ENCODE data around the gene SRA1.
"Not testable (repeated sequence)": the region's sequence is repeated elsewhere in the genome, so short reads cannot be mapped to it uniquely, and the experiment has no call there.

Gene SRA1

DNA sequence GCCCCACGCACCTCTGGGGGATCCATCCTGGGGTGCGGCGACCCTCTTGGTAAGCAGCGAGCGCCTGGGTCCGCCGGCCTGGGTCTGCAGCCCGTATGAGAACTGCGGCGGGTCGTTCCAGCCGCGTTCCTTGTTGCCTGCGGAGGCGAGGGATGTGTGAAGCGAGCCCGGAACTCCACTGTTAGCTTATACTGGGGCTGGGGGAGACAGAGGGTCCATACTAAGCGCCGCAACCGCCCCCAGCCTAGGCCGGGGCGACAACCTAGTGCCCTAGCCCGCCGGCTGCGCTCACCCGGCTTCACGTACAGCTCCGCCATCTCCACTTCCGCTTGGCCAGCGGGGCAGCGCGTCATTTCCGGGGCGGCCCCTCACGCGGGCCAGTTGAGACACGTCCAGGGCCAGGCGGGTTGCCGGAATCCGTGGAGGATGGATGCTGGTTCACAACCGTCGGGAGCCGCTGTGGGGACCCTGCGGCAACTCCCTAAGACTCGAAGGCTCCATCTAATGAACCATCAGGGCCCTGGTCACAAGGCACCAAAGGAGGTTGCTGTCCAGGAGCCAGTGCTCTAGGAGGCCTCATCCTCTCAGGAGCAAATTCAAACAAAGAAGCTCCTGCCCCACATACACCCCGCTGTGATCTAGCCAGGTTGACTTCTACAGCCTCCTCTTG, at the start of gene SRA1:
TSS of gene SRA1 (minus strand) at position 338 of the 670 bp plus-strand sequence. CDS start at position 317, 21 bp downstream.
- Histone ChIP-seq H3K9me3 (ENCODE audit: control insufficient read depth, insufficient read depth, low read length) (no peaks in the 10 kb centered on the region), H3K36me3 (ENCODE audit: control insufficient read depth, insufficient read depth, low read length) (peaks cover 29% of the 10 kb centered on the region), H3K27ac (ENCODE audit: low read depth, low read length) (peak within 1 kb of the TSS; percentile 86)

DNA sequence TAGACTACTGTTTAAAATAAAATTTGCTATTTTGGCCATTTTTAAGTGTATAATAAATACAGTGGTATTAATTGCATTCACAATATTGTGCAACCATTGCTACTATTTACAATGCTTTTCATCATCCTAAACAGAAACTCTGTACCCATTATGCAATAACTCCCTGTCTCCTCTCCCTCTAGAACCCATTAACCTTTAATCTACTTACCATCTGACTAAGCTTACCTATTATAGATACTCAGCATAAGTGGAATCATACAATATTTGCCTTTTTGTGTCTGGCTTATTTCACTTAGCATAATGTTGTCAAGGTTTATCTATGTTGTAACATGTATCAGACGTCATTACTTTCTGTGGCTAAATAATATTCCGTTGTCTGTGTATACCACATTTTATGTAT, 49.8 kb upstream of the SRA1 start:
- Histone ChIP-seq H3K27me3 (ENCODE audit: control insufficient read depth, insufficient read depth, low read length) (no peaks in the 10 kb centered on the region), H3K9me3 (ENCODE audit: control insufficient read depth, insufficient read depth, low read length) (peaks cover 6% of the 10 kb centered on the region; the same call in 1 of the 2 replicates), H3K9ac (ENCODE audit: low read depth, low read length) (no peak overlapping the region), H3K27ac (ENCODE audit: low read depth, low read length) (no peak overlapping the region), H3K4me3 (ENCODE audit: low read depth, low read length) (no peak overlapping the region), H3K36me3 (ENCODE audit: control insufficient read depth, insufficient read depth, low read length) (no peaks in the 10 kb centered on the region), H3K4me1 (ENCODE audit: control insufficient read depth, insufficient read depth, low read length) (no peaks in the 10 kb centered on the region)

More for the DNA sequence above, at the start of gene SRA1:
- H3K9ac ChIP-seq (ENCODE audit: low read depth, low read length): peak within 1 kb of the TSS; percentile 95
- peaks cover 13% of the 10 kb centered on the region for H3K4me1 ChIP-seq (ENCODE audit: control insufficient read depth, insufficient read depth, low read length)
- peak within 1 kb of the TSS; percentile 97 for H3K4me3 ChIP-seq (ENCODE audit: low read depth, low read length)
- H3K27me3 ChIP-seq (ENCODE audit: control insufficient read depth, insufficient read depth, low read length): no peaks in the 10 kb centered on the region

- H3K9me3 ChIP-seq (ENCODE audit: control insufficient read depth, insufficient read depth, low read length): peaks cover 6% of the 10 kb centered on the region; the same call in 1 of the 2 replicates
- no peaks in the 10 kb centered on the region for H3K4me1 ChIP-seq (ENCODE audit: control insufficient read depth, insufficient read depth, low read length)
- H3K9ac ChIP-seq (ENCODE audit: low read depth, low read length): no peak overlapping the region
- no peaks in the 10 kb centered on the region for H3K27me3 ChIP-seq (ENCODE audit: control insufficient read depth, insufficient read depth, low read length)
- no peaks in the 10 kb centered on the region for H3K36me3 ChIP-seq (ENCODE audit: control insufficient read depth, insufficient read depth, low read length)
- no peak overlapping the region for H3K4me3 ChIP-seq (ENCODE audit: low read depth, low read length)
- no peak overlapping the region for H3K27ac ChIP-seq (ENCODE audit: low read depth, low read length)
Measured at GRCh38 chr5:140605879-140606278, 48.6 kb upstream of the SRA1 start.

DNA sequence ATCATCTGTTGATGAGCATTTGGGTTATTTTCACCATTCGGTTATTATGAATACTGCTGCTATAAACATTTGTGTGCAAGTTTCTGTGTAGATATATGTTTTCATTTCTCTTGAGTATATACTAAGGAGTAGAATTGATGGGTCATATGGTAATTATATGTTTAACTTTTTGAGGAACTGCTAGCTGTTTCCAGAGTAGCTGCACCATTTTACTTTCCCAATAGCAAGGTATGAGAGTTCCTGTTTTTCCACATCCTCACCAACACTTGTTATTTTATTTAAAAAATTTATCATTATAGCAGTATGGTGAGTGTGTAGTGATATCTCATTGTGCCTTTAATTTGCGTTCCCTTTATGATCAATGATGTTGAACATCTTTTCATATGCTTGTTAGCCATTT, 46.5 kb upstream of the SRA1 start:
- Histone ChIP-seq H3K27ac (ENCODE audit: low read depth, low read length) (no peak overlapping the region), H3K4me1 (ENCODE audit: control insufficient read depth, insufficient read depth, low read length) (no peaks in the 10 kb centered on the region), H3K9ac (ENCODE audit: low read depth, low read length) (no peak overlapping the region), H3K9me3 (ENCODE audit: control insufficient read depth, insufficient read depth, low read length) (no peaks in the 10 kb centered on the region), H3K36me3 (ENCODE audit: control insufficient read depth, insufficient read depth, low read length) (no peaks in the 10 kb centered on the region), H3K27me3 (ENCODE audit: control insufficient read depth, insufficient read depth, low read length) (no peaks in the 10 kb centered on the region), H3K4me3 (ENCODE audit: low read depth, low read length) (no peak overlapping the region)

- not testable (repeated sequence) for H3K36me3 ChIP-seq (ENCODE audit: control insufficient read depth, insufficient read depth, low read length); H3K4me1 ChIP-seq (ENCODE audit: control insufficient read depth, insufficient read depth, low read length); H3K4me3 ChIP-seq (ENCODE audit: low read depth, low read length); H3K9ac ChIP-seq (ENCODE audit: low read depth, low read length); H3K27me3 ChIP-seq (ENCODE audit: control insufficient read depth, insufficient read depth, low read length); H3K27ac ChIP-seq (ENCODE audit: low read depth, low read length); H3K9me3 ChIP-seq (ENCODE audit: control insufficient read depth, insufficient read depth, low read length)
Measured at GRCh38 chr5:140603446-140603698, 46.1 kb upstream of the SRA1 start.

GRCh38 chr5:140602147-140602546, 44.9 kb upstream of the SRA1 start:
- no peak overlapping the region for H3K4me3 ChIP-seq (ENCODE audit: low read depth, low read length)
- H3K36me3 ChIP-seq (ENCODE audit: control insufficient read depth, insufficient read depth, low read length): no peaks in the 10 kb centered on the region
- no peak overlapping the region for H3K27ac ChIP-seq (ENCODE audit: low read depth, low read length)
- no peaks in the 10 kb centered on the region for H3K9me3 ChIP-seq (ENCODE audit: control insufficient read depth, insufficient read depth, low read length)
- H3K4me1 ChIP-seq (ENCODE audit: control insufficient read depth, insufficient read depth, low read length): no peaks in the 10 kb centered on the region
- no peaks in the 10 kb centered on the region for H3K27me3 ChIP-seq (ENCODE audit: control insufficient read depth, insufficient read depth, low read length)
- H3K9ac ChIP-seq (ENCODE audit: low read depth, low read length): no peak overlapping the region

DNA sequence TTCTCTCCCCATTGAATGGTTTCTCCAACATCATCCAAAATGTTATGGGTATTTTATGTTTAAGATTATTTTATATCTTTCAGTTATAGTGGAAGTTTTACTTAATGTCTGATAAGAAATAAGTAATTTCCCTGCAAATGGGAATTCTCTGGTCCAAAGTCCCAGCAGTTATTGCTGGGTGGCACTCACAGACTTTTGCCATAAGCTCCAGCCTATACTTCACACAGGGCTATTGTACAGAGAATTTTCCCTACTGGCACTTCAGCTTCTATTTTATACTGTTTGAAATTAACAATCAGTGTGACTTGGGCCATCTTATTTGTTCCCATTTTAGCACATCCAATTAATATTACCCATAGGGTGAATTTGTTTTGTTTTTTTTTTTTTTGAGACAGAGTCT, 42.8 kb upstream of the SRA1 start:
- H3K27me3 ChIP-seq (ENCODE audit: control insufficient read depth, insufficient read depth, low read length): no peaks in the 10 kb centered on the region
- no peak overlapping the region for H3K27ac ChIP-seq (ENCODE audit: low read depth, low read length)
- no peaks in the 10 kb centered on the region for H3K9me3 ChIP-seq (ENCODE audit: control insufficient read depth, insufficient read depth, low read length)
- H3K4me3 ChIP-seq (ENCODE audit: low read depth, low read length): no peak overlapping the region
- no peaks in the 10 kb centered on the region for H3K4me1 ChIP-seq (ENCODE audit: control insufficient read depth, insufficient read depth, low read length)
- no peaks in the 10 kb centered on the region for H3K36me3 ChIP-seq (ENCODE audit: control insufficient read depth, insufficient read depth, low read length)
- H3K9ac ChIP-seq (ENCODE audit: low read depth, low read length): no peak overlapping the region

GRCh38 chr5:140598836-140599235, 41.6 kb upstream of the SRA1 start:
- Histone ChIP-seq H3K4me1 (ENCODE audit: control insufficient read depth, insufficient read depth, low read length) (no peaks in the 10 kb centered on the region), H3K36me3 (ENCODE audit: control insufficient read depth, insufficient read depth, low read length) (no peaks in the 10 kb centered on the region), H3K27ac (ENCODE audit: low read depth, low read length) (no peak overlapping the region), H3K9me3 (ENCODE audit: control insufficient read depth, insufficient read depth, low read length) (no peaks in the 10 kb centered on the region), H3K4me3 (ENCODE audit: low read depth, low read length) (no peak overlapping the region), H3K9ac (ENCODE audit: low read depth, low read length) (no peak overlapping the region), H3K27me3 (ENCODE audit: control insufficient read depth, insufficient read depth, low read length) (no peaks in the 10 kb centered on the region)

- H3K9ac ChIP-seq (ENCODE audit: low read depth, low read length): no peak overlapping the region
- H3K4me3 ChIP-seq (ENCODE audit: low read depth, low read length): no peak overlapping the region
Measured at GRCh38 chr5:140596321-140596741, 39.1 kb upstream of the SRA1 start.

DNA sequence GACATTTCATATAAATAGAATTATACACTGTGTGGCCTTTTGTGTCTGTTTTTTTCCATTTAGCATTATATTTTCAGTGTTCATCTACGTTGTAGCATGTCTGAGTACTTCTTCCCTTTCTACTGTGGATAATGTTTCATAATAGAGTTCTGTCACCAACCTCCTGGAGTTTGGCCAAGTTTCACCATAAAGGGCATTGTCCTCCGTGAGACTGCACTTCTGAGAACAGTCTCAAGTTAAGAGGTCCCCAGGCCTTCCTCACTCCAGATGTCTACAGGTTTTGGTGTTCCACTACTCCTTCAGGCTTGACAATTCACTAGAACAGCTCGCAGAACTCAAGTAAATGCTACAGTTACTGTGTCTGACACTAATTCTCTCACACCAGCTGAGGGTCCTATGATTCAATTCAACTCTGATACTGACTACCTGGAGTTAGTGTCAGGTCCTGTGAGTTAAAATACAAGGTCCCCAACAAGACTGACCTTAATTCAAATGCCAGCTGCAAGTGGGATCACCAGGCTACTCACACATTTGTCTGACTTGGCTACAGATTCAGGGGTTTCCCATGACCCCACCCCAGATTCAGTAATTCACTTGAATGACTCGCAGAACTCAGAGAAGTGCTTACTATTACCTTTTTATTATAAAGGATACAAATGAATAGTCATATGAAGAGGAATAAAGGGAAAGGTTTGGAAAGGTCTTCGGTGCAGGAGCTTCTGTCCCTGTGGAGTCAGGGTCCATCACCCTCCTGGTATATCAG, 38.4 kb upstream of the SRA1 start:
- no peaks in the 10 kb centered on the region for H3K9me3 ChIP-seq (ENCODE audit: control insufficient read depth, insufficient read depth, low read length)
- no peaks in the 10 kb centered on the region for H3K4me1 ChIP-seq (ENCODE audit: control insufficient read depth, insufficient read depth, low read length)
- H3K36me3 ChIP-seq (ENCODE audit: control insufficient read depth, insufficient read depth, low read length): no peaks in the 10 kb centered on the region
- H3K9ac ChIP-seq (ENCODE audit: low read depth, low read length): no peak overlapping the region
- H3K27ac ChIP-seq (ENCODE audit: low read depth, low read length): no peak overlapping the region
- H3K27me3 ChIP-seq (ENCODE audit: control insufficient read depth, insufficient read depth, low read length): no peaks in the 10 kb centered on the region
- H3K4me3 ChIP-seq (ENCODE audit: low read depth, low read length): no peak overlapping the region

More at GRCh38 chr5:140596321-140596741, 39.1 kb upstream of the SRA1 start:
- Histone ChIP-seq H3K27me3 (ENCODE audit: control insufficient read depth, insufficient read depth, low read length) (no peaks in the 10 kb centered on the region), H3K9me3 (ENCODE audit: control insufficient read depth, insufficient read depth, low read length) (no peaks in the 10 kb centered on the region), H3K36me3 (ENCODE audit: control insufficient read depth, insufficient read depth, low read length) (no peaks in the 10 kb centered on the region), H3K27ac (ENCODE audit: low read depth, low read length) (no peak overlapping the region), H3K4me1 (ENCODE audit: control insufficient read depth, insufficient read depth, low read length) (no peaks in the 10 kb centered on the region)

GRCh38 chr5:140594169-140594568, 36.9 kb upstream of the SRA1 start:
- H3K9ac ChIP-seq (ENCODE audit: low read depth, low read length): no peak overlapping the region
- H3K4me1 ChIP-seq (ENCODE audit: control insufficient read depth, insufficient read depth, low read length): no peaks in the 10 kb centered on the region
- H3K36me3 ChIP-seq (ENCODE audit: control insufficient read depth, insufficient read depth, low read length): no peaks in the 10 kb centered on the region
- no peak overlapping the region for H3K4me3 ChIP-seq (ENCODE audit: low read depth, low read length)
- no peaks in the 10 kb centered on the region for H3K9me3 ChIP-seq (ENCODE audit: control insufficient read depth, insufficient read depth, low read length)
- no peaks in the 10 kb centered on the region for H3K27me3 ChIP-seq (ENCODE audit: control insufficient read depth, insufficient read depth, low read length)
- H3K27ac ChIP-seq (ENCODE audit: low read depth, low read length): no peak overlapping the region
